A549 treated with Mapracorat at 1 μM for 4 hours (cell line): ENCODE measurements around the gene PKD1L1. TPM values are rescaled to one million over a fixed set of nuclear protein-coding genes. Genes with fewer than 3 reads are reported as not detected.

Source experiments
- total RNA-seq: library from RNA; stranded (reverse); fragments of 200-300 nt; extraction: Qiagen RNA extraction; gene quantifications from 5 replicates; pipeline ENCODE4 v1.2.3, GENCODE V29; 2022

PKD1L1 gene
- 0.07 to 0.44 TPM (median 0.32 TPM) in 5 replicates for total RNA-seq

GRCh38 chr7:47948141-47948790 is at the start of gene PKD1L1:
TSS of gene PKD1L1 (minus strand) at chr7:47948466. CDS start at chr7:47948440, 26 bp downstream.

GRCh38 chr7:47979145-47979831 is 31.0 kb upstream of the PKD1L1 start, which contains the start of gene HUS1:
TSS of gene HUS1 (minus strand) at chr7:47979615. CDS start at chr7:47979519, 96 bp downstream.

Other genes with a start within 250 kb of the PKD1L1 start
- gene HUS1, start 31.1 kb upstream of the PKD1L1 start, total RNA-seq = 16.2 to 20.6 TPM (median 18.0 TPM) in 5 replicates
- 0.19 TPM in 1 of 5 replicates, not detected in the others for gene SUN3, start 80.6 kb upstream of the PKD1L1 start, total RNA-seq
- 0.24 to 0.45 TPM (median 0.31 TPM) in 5 replicates for gene C7orf57, start 87.1 kb upstream of the PKD1L1 start, total RNA-seq
- gene UPP1, start 140.8 kb upstream of the PKD1L1 start, total RNA-seq = 58.2 to 97.8 TPM (median 77.8 TPM) in 5 replicates
- 0.04 to 0.08 TPM (median 0.05 TPM) in 4 of 5 replicates, not detected in the other for gene ABCA13, start 223.0 kb upstream of the PKD1L1 start, total RNA-seq